Aorta (tissue), 5 donors: Measurements from ENCODE around the gene DCHS2. TPM values are rescaled to one million over a fixed set of nuclear protein-coding genes. Genes with fewer than 3 reads are reported as not detected.
"Not testable (repeated sequence)": the region's sequence is repeated elsewhere in the genome, so short reads cannot be mapped to it uniquely, and the experiment has no call there.

Source experiments
- ATAC-seq: fragments of 200-7000 bp; cut with Tn5 transposase; one replicate; pipeline ENCODE4 v1.9.1; 2022; ENCODE audit warnings: moderate library complexity; ENCODE audit not compliant: low FRiP score
- DNase-seq, 2 donors: peaks; one replicate each; pipeline ENCODE4 v3.0.0-alpha.2; 2020
- H3K27ac ChIP-seq, 2 donors: one replicate each; pipeline ENCODE4 v1.5.1; 2013; ENCODE audit warnings: low read length in 2 of 2, mild to moderate bottlenecking in 2 of 2, moderate library complexity in 2 of 2, control low read depth in 1 of 2, inconsistent platforms in 1 of 2, low read depth in 1 of 2
- H3K27me3 ChIP-seq, 2 donors: one replicate each; pipeline ENCODE4 v1.6.1; 2013; ENCODE audit warnings: control low read depth in 1 of 2, low read length in 1 of 2, mild to moderate bottlenecking in 1 of 2, moderate library complexity in 1 of 2; ENCODE audit not compliant: insufficient read depth in 2 of 2, control insufficient read depth in 1 of 2
- H3K36me3 ChIP-seq, 2 donors: one replicate each; pipeline ENCODE4 v1.6.1; 2013; ENCODE audit warnings: control low read depth in 1 of 2, low read length in 1 of 2, mild to moderate bottlenecking in 1 of 2; ENCODE audit not compliant: insufficient read depth in 2 of 2, control insufficient read depth in 1 of 2
- H3K4me1 ChIP-seq, 2 donors: one replicate each; pipeline ENCODE4 v1.6.1; 2013; ENCODE audit warnings: low read length in 2 of 2, control low read depth in 1 of 2, mild to moderate bottlenecking in 1 of 2, moderate library complexity in 1 of 2; ENCODE audit not compliant: insufficient read depth in 2 of 2, control insufficient read depth in 1 of 2
- H3K4me3 ChIP-seq, 2 donors: one replicate each; pipeline ENCODE4 v1.5.1; 2013; ENCODE audit warnings: low read length in 2 of 2, control low read depth in 1 of 2, mild to moderate bottlenecking in 1 of 2
- H3K9me3 ChIP-seq: one replicate; pipeline ENCODE4 v1.6.1; 2013; ENCODE audit warnings: mild to moderate bottlenecking, low read length; ENCODE audit not compliant: control insufficient read depth
- WGBS, 2 donors: extraction: QIAGEN DNeasy Blood & Tissue Kit; methylation state at CpG; one replicate each; pipeline ENCODE4 v1.1.7; 2013; 5-methylcytosine and 5-hydroxymethylcytosine counted together
- intact Hi-C, 2 donors: fragments of 100-400 bp; cut with DNase I; formaldehyde crosslinking; loops; one replicate each; pipeline versions ENCODE4 v1.14.2 to v1.15.0; 2022
- polyA plus RNA-seq, 2 donors: library from polyadenylated mRNA; stranded (reverse); fragments of 200-250 nt; gene quantifications; one replicate each; pipeline ENCODE4 v1.2.3, GENCODE V29; 2013
- total RNA-seq, 2 donors: library from RNA; stranded (reverse); fragmentation: NEBNext Ultra II Directional; extraction: Animal tissue kit (Norgen Biotek cat#: 25700); gene quantifications; one replicate each; pipeline ENCODE4 v1.2.1, GENCODE V29; 2021
- donor health status: healthy with polysubstance abuse.
- donor health status: Bipolar disorder and iron deficiency.
- donor health status: DM: no; HTN: no; CAD: no.
- donor health status: DM: no; HTN: no; CAD: no.
- donor health status: DM: yes; HTN: yes; CAD: no.

Gene DCHS2
- total and polyA plus RNA-seq, 4 donors, result 0.03 to 0.08 (median 0.06) TPM; not detected in 1

- 87 to 89% methylated on average over 3 of the region's 3 CpGs for WGBS, 2 donors
- H3K36me3 ChIP-seq, result no peaks in the 10 kb centered on the region
- no peak overlapping the region for H3K4me3 ChIP-seq
- DNase-seq, result no peak
- no peaks in the 10 kb centered on the region for H3K9me3 ChIP-seq
- peaks cover 0 to 2% of the 10 kb centered on the region in 2 donors for H3K27me3 ChIP-seq
- intact Hi-C loops, result no loop called here
- H3K27ac ChIP-seq, result no peak overlapping the region
- no peak for ATAC-seq
- H3K4me1 ChIP-seq, result no peaks in the 10 kb centered on the region
Measured at GRCh38 chr4:154230723-154231122, 260.9 kb downstream of the DCHS2 start.

GRCh38 chr4:154230091-154230490, 261.5 kb downstream of the DCHS2 start:
- 83 to 84% methylated on average over 2 of the region's 2 CpGs for WGBS, 2 donors
- Histone ChIP-seq H3K27me3 (peaks cover 0 to 1% of the 10 kb centered on the region in 2 donors), H3K4me3 (no peak overlapping the region), H3K9me3 (no peaks in the 10 kb centered on the region), H3K36me3 (no peaks in the 10 kb centered on the region), H3K27ac (no peak overlapping the region), H3K4me1 (no peaks in the 10 kb centered on the region)
- intact Hi-C loops, result no loop called here
- DNase-seq (no peak), ATAC-seq (no peak)

- H3K4me1 ChIP-seq, result no peaks in the 10 kb centered on the region
- ATAC-seq (no peak), DNase-seq (no peak)
- intact Hi-C loops, result no loop called here
- H3K27me3 ChIP-seq, result no peaks in the 10 kb centered on the region
- H3K9me3 ChIP-seq, result peaks cover 2% of the 10 kb centered on the region
- no peak overlapping the region for H3K27ac ChIP-seq
- no peak overlapping the region for H3K4me3 ChIP-seq
- no peaks in the 10 kb centered on the region for H3K36me3 ChIP-seq
Measured at GRCh38 chr4:154222875-154223274, 268.7 kb downstream of the DCHS2 start.

GRCh38 chr4:154218051-154218450, 273.5 kb downstream of the DCHS2 start:
- Histone ChIP-seq H3K4me1 (no peaks in the 10 kb centered on the region), H3K27ac (no peak overlapping the region), H3K36me3 (no peaks in the 10 kb centered on the region), H3K27me3 (no peaks in the 10 kb centered on the region), H3K9me3 (no peaks in the 10 kb centered on the region), H3K4me3 (no peak overlapping the region)
- intact Hi-C loops, result no loop called here
- no peak for DNase-seq
- no peak for ATAC-seq

GRCh38 chr4:154217384-154217783, 274.2 kb downstream of the DCHS2 start:
- H3K4me3 ChIP-seq, DNase-seq, ATAC-seq, intact Hi-C loops, H3K36me3 ChIP-seq, H3K27me3 ChIP-seq, H3K27ac ChIP-seq, H3K9me3 ChIP-seq, H3K4me1 ChIP-seq: not testable (repeated sequence)
- WGBS, 2 donors, result 86 to 88% methylated on average over 13 of the region's 13 CpGs

- Histone ChIP-seq H3K27me3 (no peaks in the 10 kb centered on the region), H3K4me1 (no peaks in the 10 kb centered on the region), H3K36me3 (no peaks in the 10 kb centered on the region), H3K27ac (no peak overlapping the region), H3K4me3 (no peak overlapping the region), H3K9me3 (peaks cover 1% of the 10 kb centered on the region)
- WGBS, 2 donors, result 94 to 97% methylated on average over 1 of the region's 1 CpG
- intact Hi-C loops, result no loop called here
- ATAC-seq, result no peak
- DNase-seq, result no peak
Measured at GRCh38 chr4:154211506-154211905, 280.1 kb downstream of the DCHS2 start.

- DNase-seq, result no peak
- Histone ChIP-seq H3K36me3 (no peaks in the 10 kb centered on the region), H3K4me3 (no peak overlapping the region), H3K27me3 (no peaks in the 10 kb centered on the region), H3K4me1 (no peaks in the 10 kb centered on the region), H3K27ac (no peak overlapping the region), H3K9me3 (peaks cover 1% of the 10 kb centered on the region)
- no peak for ATAC-seq
- 92 to 95% methylated on average over 5 of the region's 5 CpGs for WGBS, 2 donors
- intact Hi-C loops, result no loop called here
Measured at GRCh38 chr4:154208424-154208823, 283.2 kb downstream of the DCHS2 start.

GRCh38 chr4:154205471-154205870, 286.1 kb downstream of the DCHS2 start:
- H3K4me3 ChIP-seq, result no peak overlapping the region
- no peaks in the 10 kb centered on the region for H3K36me3 ChIP-seq
- H3K9me3 ChIP-seq, result peaks cover 1% of the 10 kb centered on the region
- intact Hi-C loops, result no loop called here
- ATAC-seq (no peak), DNase-seq (no peak)
- no peak overlapping the region for H3K27ac ChIP-seq
- H3K4me1 ChIP-seq, result no peaks in the 10 kb centered on the region
- WGBS, 2 donors, result 92 to 94% methylated on average over 3 of the region's 3 CpGs
- H3K27me3 ChIP-seq, result no peaks in the 10 kb centered on the region

- Histone ChIP-seq H3K27ac (no peak overlapping the region), H3K9me3 (no peaks in the 10 kb centered on the region), H3K4me3 (no peak overlapping the region), H3K27me3 (no peaks in the 10 kb centered on the region), H3K36me3 (no peaks in the 10 kb centered on the region), H3K4me1 (no peaks in the 10 kb centered on the region)
- intact Hi-C loops, result no loop called here
- no peak for DNase-seq
- no peak for ATAC-seq
Measured at GRCh38 chr4:154194649-154195048, 296.9 kb downstream of the DCHS2 start.
